Brain pericyte (primary cell): Measurements from ENCODE around the gene CORO2B.
"Not testable (repeated sequence)": the region's sequence is repeated elsewhere in the genome, so short reads cannot be mapped to it uniquely, and the experiment has no call there.

ENCODE experiments used
- DNase-seq: peaks from one replicate; pipeline ENCODE4 v3.0.0-alpha.2; 2012; ENCODE audit warnings: low read depth, low spot score

The CORO2B gene

DNA sequence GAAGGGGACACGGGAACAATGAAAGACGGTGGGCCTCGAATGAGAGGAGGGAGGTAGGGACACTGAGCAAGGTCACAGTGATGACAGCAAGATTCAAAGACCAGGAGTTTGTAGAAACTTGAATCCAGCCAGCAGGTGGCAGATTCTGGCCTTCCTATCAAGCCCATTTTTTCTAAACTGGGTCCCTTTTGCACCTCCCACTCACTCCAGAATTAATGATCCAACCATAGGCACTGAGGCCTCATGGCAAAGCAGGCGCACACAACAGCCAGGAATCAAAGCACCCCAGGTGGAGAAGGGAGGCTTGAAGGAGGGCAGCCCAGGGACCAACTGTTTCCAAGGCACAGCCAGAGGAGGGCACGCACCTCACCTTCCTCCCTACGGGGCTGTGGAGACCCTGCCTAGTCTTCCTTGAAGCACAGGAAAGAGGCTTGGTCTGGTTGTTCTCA is 151.7 kb downstream of the CORO2B start:
- no peak for DNase-seq

DNA sequence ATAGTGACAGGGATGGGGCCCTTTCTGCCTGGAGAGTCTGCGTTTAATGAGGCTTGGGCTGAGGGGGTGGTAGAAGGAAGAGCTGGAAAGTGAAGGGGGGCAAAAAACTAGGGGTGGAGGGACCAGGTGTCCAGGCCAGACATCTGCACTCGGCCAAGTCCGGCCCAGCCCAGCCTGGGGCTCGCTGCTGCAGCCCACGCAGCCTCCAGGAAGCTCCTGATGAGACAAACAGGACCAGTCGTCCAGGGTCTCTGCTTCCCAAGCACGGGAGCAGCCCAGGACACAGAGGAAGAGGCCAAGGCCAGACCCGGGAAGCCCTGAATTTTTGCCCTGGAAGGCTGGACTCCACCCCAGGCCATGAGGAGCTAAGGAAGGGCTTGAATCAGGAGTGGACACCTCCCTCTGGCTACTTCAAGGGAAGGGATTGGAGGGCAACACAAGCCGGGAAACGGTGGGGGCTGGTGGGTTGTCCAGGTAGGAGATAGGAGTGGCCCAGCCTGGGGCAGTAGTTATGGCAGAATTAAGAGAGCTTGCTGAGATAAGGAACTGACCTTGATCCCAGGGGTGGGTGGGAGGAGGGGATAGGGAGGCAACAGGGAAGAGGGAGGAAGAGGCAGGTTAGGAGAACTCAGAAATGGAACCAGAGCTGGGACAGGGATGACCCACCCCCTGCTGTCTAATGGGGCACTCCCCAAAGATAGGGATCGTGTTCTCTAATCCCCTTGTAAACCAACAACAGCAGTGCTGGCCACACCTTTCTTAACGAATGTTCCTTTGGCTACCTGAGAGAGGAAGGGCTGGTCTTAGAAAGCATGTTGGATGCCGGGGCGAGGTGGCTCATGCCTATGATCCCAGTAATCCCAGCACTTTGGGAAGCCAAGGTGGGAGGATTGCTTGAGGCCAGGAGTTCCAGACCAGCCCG is 152.4 kb downstream of the CORO2B start:
- DNase-seq: no peak

DNA sequence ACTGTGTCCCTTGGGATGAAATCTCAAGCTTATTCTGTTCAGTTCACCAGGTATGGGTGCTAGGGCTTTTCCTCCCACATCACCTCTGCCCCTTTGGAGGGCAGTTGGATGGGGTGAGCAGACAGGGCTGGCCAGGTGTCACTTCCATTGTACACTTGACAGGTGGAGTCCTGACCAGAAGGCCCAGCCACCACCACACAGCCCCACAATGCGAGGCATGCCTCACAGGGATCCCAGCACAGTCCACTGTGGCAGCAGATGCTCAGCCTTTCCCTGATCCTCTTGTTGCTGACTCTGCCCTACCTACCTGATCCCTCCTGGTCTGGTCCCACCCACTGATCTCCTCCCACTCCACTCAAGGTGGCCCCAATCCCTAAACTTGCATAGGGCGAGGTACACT is 153.7 kb downstream of the CORO2B start:
- no peak for DNase-seq

DNA sequence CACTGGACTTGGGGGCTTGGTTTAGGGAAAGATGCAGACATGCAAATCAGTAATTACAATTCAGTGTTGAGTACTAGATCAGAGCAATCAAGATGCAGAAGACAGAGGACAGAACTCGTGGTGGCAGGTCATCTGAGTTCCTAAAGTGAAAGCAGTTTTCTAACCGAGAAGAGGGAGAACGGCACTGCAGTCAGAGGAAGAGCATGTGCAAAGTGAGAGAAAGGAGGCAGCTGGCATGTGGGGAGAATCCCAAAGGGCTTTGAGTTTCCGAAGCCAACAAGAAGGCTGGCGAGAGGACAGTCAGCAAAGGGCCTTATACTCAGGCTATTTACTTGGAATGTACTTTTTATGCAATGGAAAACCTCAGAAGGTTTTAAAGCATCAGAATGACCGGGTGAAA is 154.9 kb downstream of the CORO2B start:
- DNase-seq: no peak

DNA sequence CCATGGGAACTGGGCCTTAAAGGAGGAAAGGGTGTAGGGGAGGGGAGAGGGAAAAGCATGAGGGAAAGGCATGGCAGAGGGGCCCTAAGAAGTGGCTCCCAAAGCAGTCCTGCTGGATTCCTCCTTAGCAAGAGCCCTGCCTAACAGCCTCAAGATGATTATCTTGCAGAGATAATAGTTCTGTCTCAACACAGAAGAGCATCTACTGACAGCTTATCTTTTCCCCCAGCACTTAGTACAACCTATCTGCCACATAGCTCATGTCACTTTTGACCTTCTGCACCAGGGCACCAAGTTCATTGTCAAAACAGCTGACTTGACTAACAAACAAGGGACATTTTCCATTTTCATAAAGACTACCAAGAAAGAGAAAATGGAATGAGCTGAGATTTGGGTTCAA is 155.6 kb downstream of the CORO2B start:
- no peak for DNase-seq

DNA sequence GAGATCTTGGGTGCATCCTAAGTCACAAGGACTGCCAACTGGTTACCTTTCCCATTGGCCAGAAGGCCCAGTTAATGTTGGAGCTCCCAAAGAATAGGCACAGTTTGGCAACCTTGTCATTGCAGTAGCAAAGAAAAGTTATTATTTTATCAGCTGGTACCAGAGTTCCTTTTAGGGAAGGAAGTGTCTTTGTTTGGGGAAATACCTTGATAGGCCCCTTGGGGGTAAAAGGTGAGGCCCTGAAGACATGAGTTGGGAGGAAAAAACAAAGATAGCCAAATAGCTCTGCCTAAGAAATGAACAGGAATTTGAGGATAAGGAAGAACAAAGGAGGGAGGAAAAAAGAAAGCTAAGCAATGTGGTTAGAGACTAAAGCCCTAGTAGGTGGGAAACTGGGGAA is 156.1 kb downstream of the CORO2B start:
- no peak for DNase-seq

DNA sequence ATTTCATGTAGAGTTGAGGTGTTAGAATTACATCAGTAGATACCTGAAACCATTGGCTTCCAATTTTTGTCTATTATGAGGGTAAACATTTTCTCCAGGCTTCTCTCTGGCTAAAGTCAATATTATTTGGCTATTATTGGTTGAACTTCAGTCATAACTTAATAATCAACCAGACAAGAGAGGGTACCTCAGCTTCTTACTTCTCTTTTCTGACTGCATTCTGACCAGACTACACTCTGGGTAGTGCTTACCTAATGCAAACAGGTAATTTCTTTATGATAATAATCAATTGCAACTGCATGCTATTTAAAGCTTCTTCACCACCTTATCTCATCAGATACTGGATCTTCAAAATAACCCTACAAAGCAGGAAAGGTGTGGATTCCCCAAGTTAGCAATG is 156.8 kb downstream of the CORO2B start:
- no peak for DNase-seq

DNA sequence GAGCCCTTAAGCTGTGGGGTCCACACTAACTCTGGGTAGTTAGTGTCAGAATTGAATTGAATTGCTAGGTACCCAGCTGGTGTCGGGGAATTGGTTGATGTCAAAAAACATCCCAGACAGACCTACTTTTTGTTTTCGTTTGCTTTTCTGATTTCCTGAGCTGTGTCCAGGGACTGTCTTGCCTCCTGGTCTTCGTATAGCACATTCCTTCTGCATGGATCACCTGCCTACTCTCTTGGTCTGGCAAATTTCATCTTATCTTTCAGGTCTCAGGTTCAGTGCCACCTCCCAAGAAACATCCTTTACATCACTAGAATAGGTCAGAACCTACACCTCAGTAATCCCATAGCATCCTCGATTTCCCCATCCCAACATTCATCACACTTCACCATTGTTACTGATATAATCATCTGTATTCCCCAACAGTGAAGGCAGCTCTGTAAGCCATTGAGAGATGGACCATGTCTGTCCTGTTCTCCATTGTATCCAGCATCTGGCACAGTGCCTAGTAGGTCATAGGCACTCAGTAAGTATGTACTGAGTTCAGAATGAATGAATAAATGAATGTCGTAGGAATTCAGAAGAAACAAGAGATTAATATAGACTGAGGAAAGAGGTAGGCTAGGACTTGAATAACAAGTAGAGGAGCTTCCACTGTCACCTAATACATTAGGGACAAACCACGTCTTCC is 160.7 kb downstream of the CORO2B start:
- no peak for DNase-seq

DNA sequence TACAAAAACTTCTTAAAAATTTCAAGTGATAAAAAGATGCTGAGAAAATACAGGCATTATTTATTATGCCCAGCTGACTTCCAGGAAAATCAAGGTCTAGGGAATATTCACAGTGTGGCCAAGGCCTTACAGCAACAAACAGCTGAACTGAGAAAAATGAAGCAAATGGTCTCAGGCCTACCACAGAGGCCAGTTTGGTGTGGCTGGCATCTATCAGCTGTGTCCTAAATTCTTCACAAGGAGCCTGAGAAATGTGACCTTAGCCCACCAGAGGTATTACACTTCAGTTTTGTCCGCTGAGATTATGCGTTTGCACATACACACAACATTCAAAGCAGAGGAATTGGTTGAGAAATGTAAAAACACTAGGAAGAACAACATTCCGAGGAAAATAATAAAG is 164.5 kb downstream of the CORO2B start:
- no peak for DNase-seq

DNA sequence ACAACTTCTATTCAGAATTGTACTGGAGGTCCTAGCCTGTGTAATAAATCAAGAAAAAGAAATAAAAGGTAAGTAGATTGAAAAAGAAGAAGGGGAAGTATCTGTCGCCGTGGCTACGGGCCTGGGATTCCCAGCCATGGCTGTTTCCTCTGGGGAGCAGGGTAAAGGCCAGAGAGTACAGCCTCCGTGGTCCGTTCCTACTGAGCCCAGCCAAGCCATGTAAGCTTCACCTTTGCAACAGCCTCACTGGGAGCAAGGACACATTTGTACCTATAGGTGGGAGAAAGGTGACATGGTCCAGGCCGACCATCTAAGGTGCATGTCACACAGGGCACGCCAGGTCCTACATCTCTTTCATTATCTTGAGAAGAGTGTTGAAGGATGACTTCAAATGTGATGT is 170.6 kb downstream of the CORO2B start:
- DNase-seq: no peak

DNA sequence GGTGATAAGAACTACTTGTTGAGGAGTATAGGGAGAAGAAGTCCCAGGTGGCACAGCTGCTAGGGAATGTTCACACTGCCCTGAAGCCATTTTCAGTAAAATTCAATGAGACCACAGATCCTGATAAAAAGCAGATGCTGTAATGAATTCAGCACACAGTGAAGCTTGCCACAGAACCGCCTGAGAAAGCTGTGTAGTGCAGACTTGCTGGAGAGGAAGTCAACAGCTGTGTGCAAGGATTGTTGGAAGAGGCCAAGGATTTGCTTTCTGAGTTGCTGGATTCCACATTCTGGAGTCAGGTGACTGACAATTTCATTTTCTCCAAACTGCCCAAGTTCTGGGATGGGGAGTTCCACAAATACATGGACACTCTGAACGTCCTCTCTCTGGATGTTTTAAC is 171.0 kb downstream of the CORO2B start:
- no peak for DNase-seq

DNA sequence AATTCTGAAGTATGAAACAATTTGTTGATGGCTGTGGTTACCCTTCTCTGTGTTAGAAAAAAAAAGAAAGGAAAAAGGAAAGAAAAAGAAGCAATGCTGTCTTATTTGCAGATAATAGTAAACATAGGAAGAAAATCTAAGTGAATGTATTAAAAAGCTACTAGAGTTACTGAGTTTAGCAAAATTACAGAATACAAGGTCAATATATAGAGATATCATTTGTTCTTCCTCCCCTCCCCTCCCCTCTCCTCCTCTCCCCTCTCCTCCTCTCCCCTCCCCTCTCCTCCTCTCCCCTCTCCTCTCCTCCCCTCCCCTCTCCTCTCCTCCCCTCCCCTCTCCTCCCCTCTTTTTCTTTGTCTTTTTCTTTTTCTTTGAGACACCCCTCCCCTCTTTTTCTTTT is 172.8 kb downstream of the CORO2B start:
- no peak for DNase-seq

DNA sequence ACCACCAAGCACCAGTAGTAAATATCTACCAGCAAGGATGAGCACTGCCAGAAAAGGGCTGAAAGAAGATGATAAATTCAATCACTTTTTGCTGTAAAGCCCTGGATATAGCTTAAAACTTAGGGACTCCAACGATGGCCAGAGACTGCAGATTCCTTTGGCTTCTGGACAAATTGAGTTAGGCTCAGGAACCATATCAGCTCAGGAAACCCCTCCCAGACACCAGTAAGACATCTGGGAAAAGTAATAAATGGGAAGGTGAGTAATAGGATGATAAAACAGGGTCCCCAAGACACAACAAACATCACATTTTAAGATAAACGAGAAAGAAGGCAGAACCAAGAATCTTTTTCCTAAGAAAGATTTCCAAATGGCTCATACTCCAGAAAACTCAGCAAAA is 176.9 kb downstream of the CORO2B start:
- DNase-seq: no peak

DNA sequence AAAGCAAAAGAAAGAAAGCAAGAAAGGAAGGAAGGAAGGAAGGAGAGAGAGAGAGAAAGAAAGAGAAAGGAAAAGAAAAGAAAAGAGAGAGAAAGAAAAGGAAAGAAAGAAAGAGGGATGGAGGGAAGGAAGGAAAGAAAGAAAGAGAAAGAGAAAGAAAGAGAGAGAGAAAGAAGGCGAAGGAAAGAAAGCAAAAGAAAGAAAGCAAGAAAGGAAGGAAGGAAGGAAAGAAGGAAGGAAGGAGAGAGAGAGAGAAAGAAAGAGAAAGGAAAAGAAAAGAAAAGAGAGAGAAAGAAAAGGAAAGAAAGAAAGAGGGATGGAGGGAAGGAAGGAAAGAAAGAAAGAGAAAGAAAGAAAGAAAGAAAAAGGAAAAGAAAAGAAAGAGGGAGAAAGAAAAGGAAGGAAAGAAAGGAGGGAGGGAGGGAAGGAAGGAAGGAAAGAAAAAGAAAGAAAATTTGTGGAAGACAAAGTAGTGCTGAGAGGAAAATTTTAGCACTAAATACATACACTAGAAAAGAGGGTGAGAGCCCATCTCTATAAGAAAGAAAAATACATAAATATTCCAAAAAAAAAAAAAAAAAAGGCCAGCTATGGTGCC is 181.3 kb downstream of the CORO2B start:
- not testable (repeated sequence) for DNase-seq

DNA sequence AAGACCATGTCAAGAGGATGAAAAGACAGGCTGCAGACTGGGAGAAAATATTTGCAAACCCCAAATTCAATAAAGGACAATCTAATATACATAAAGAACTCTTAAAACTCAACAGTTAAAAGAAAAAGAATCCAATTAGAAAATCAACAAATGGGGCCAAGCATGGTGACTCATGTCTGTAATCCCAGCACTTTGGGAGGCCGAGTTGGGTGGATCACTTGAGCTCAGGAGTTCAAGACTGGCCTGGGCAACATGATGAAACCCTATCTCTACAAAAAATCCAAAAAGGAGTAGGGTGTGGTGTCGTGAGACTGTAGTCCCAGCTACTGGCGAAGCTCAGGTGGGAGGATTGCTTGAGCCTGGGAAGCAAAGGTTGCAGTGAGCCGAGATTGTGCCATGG is 184.3 kb downstream of the CORO2B start:
- DNase-seq: no peak

DNA sequence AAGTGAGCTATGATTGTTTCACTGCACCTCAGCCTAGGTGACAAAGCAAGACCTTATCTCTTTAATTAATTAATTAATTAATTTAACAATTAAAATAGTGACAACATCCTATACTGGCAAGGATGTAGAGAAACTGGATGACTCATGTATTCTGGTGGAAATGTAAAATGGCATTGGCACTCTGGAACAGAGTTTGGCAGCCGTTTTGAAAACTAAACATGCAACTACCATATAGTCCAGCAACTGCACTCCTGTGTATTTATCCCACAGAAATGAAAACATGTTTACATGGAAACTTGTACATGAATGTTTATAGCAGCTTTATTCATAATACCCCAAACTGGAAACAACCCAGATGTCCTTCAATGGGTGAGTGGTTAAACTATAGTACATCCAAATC is 185.3 kb downstream of the CORO2B start:
- DNase-seq: no peak

DNA sequence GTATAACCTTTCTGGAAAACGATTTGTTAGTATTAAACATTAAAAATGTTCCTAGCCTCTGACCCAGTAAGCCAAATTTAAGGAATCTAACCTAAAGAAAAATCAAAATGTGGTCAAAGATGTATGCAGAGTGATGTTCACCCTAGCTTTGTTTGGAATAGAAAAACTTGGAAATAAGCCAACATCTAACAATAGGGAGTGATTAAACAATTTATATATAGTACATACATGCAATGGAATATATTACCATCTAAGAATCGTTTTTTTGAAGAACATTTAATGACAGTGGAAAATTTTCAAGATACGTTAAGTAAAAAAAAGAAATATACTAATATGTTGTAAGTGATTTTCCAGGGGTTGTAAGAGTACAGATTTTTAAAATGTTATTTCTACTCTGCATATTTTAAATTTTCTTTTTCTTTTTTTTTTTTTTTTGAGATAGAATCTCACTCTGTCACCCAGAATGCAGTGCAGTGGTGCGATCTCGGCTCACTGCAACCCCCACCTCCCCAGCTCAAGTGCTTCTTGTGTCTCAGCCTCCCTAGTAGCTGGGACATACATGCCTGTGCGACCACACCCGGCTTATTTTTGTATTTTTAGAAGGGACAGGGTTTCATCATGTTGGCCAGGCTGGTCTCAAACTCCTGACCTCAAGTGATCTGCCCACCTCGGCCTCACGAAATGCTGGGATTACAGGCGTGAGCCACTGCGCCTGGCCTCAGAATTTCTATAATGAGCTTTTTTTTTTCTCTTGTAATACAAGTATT is 187.0 kb downstream of the CORO2B start:
- no peak for DNase-seq

DNA sequence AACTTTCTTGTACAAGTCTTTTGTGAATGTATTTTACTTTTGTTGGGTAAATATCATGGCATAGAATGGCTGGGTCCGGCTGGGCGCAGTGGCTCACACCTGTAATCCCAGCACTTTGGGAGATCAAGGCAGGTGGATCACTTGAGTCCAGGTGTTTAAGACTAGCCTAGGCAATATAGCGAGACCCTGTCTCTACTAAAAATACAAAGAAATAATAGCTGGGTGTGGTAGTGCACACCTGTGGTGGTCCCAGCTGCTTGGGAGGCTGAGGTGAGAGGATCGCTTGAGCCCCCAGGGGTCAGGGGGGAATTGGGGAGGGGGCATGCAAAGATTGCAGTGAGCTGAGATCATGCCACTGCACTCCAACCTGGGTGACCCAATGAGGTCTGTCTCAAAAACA is 189.0 kb downstream of the CORO2B start:
- no peak for DNase-seq

DNA sequence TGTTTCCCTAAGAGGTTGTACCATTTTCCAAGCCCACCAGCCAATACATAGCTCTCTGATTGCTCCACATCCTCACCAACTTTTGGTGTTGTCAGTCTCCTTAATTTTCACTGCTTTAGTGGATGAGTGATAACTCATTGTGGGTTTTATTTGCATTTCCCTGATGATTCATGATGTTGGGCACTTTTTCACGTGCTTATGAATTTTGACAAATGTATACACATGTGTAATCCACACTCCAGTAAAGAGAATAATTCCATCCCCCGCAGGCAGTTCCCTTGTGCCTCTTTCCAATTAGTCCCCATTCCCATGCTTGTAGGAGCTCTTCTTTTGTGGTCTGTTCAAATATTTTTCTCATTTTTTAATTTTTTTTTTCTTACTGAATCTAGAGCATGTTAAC is 189.5 kb downstream of the CORO2B start:
- DNase-seq: no peak

DNA sequence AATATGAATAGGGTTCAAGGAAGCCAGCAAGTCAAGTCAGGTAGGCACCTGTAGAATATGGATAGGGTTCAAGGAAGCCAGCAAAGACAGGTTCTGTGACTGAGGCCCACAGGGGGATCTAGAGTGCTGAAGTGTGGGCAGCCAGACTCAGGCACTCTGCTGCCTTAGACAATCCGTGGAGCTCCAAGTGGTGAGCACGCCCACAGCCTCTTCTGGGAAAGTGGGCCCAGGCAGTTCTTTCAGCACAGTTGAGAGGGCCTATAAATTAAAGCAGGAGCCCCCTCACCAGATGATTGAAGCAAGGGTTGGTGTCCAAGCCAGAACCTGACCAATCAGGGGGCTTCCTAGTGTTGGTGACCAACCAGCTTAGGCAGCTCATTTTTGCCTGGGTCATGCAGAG is 190.9 kb downstream of the CORO2B start:
- no peak for DNase-seq

DNA sequence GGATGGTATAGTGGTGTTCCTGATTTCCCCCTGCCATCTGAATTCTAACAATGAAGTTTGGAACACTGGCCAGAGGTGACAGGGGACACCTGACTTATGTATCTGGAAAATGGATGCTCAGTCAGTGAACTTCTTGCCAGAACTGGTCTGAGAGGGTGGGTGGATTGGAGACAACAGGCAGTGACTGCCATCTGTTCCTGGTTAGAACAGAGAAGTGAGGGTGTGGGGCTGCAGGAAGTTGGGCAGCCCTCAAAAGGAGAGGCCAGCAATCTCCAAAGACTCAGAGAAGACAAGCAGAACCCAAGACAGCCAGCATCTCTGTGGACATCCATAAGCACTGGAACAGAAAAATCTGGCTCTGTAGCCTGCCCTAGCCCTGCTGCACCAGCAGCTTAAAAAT is 191.4 kb downstream of the CORO2B start:
- no peak for DNase-seq

DNA sequence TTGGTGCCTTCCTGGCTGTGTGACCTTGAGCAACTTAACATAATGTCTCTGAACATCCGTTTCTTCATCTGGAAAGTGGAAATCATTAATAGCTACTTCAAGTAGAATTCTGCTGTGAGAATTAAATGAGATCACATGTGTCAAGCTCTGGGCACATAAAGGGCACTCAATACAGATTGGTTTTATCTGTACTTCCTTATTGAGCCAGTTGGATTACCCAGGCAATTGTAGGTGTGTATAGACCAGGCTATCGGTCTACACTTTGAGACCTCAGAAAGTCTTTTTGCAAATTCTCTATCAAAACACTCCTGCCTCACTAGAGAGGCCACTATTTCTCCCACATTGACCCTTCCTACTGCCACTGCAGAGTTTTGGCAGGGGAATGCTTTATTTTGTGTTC is 194.2 kb downstream of the CORO2B start:
- no peak for DNase-seq
